Testis (tissue), 3 donors: ENCODE measurements around the gene RBM17. TPM values are rescaled to one million over a fixed set of nuclear protein-coding genes. Genes with fewer than 3 reads are reported as not detected.

Experiments used
- DNase-seq: peaks from one replicate; pipeline ENCODE4 v3.0.0-alpha.2; 2019
- H3K27ac ChIP-seq, 2 donors: fragments of 200-600 bp; sonication (generic); one replicate each; pipeline ENCODE4 v1.5.1; 2019
- H3K27me3 ChIP-seq: fragments of 200-600 bp; sonication (generic); one replicate; pipeline ENCODE4 v1.5.1; 2019
- H3K36me3 ChIP-seq: fragments of 200-600 bp; sonication (generic); one replicate; pipeline ENCODE4 v1.5.1; 2017; ENCODE audit warnings: low read depth; ENCODE audit errors: missing control alignments
- H3K4me1 ChIP-seq: fragments of 200-600 bp; sonication (generic); one replicate; pipeline ENCODE4 v1.5.1; 2019
- H3K4me3 ChIP-seq, 2 donors: fragments of 200-600 bp; sonication (generic); one replicate each; pipeline ENCODE4 v1.5.1; 2017 to 2019
- H3K9me3 ChIP-seq: fragments of 200-600 bp; sonication (generic); one replicate; pipeline ENCODE4 v1.5.1; 2017
- CTCF ChIP-seq, 3 experiments: fragments of 450-650 bp in 2 of 3; fragments of 200-600 bp in 1 of 3; sonication (generic) in 1 of 3; IDR thresholded peaks; one replicate each; pipeline ENCODE4 v1.5.1; 2016 to 2019; ENCODE audit warnings: antibody characterized with exemption in 3 of 3, mild to moderate bottlenecking in 2 of 3, moderate library complexity in 1 of 3
- POLR2A ChIP-seq: fragments of 450-650 bp; IDR thresholded peaks from one replicate; pipeline ENCODE4 v1.6.1; 2017; ENCODE audit warnings: antibody characterized with exemption, mild to moderate bottlenecking, moderate library complexity
- WGBS, 2 donors: methylation state at CpG; one replicate each; pipeline ENCODE4 v1.1.5; 2018; 5-methylcytosine and 5-hydroxymethylcytosine counted together
- intact Hi-C: fragments of 100-400 bp; cut with DNase I; formaldehyde crosslinking; loops from one replicate; pipeline ENCODE4 v1.15.1; 2023; ENCODE audit warnings: low total_unique reads
- polyA plus RNA-seq: library from polyadenylated mRNA; stranded (reverse); fragments of 350-450 nt; fragmentation: Illumina TruSeq; extraction: RNeasy Lipid Tissue Mini Kit (QIAGEN cat#74804); gene quantifications from one replicate; pipeline ENCODE4 v1.2.3, GENCODE V29; 2014; ENCODE audit warnings: low read depth, low replicate concordance; ENCODE audit not compliant: insufficient read depth
- total RNA-seq, 2 donors: library from RNA; depleted of rRNA; stranded (reverse); fragments of >200 nt; gene quantifications; one replicate each; pipeline ENCODE4 v1.2.3, GENCODE V29; 2016

RBM17 gene
- total and polyA plus RNA-seq, 3 donors from 2014 or later = 114 to 145 (median 121) TPM

GRCh38 chr10:6047847-6048246 lies 41.0 kb upstream of the RBM17 start:
- no peaks in the 10 kb centered on the region for H3K36me3 ChIP-seq
- H3K4me1 ChIP-seq = no peaks in the 10 kb centered on the region
- intact Hi-C loops = no loop called here
- H3K4me3 ChIP-seq = no peak overlapping the region
- no peaks in the 10 kb centered on the region for H3K9me3 ChIP-seq
- no peak for DNase-seq
- TF ChIP-seq CTCF (IDR thresholded peaks at IDR 0.05) (no peak), POLR2A (no peak)
- 91 to 93% methylated on average over 7 of the region's 7 CpGs for WGBS, 2 donors
- H3K27ac ChIP-seq = no peak overlapping the region
- no peaks in the 10 kb centered on the region for H3K27me3 ChIP-seq

DNA sequence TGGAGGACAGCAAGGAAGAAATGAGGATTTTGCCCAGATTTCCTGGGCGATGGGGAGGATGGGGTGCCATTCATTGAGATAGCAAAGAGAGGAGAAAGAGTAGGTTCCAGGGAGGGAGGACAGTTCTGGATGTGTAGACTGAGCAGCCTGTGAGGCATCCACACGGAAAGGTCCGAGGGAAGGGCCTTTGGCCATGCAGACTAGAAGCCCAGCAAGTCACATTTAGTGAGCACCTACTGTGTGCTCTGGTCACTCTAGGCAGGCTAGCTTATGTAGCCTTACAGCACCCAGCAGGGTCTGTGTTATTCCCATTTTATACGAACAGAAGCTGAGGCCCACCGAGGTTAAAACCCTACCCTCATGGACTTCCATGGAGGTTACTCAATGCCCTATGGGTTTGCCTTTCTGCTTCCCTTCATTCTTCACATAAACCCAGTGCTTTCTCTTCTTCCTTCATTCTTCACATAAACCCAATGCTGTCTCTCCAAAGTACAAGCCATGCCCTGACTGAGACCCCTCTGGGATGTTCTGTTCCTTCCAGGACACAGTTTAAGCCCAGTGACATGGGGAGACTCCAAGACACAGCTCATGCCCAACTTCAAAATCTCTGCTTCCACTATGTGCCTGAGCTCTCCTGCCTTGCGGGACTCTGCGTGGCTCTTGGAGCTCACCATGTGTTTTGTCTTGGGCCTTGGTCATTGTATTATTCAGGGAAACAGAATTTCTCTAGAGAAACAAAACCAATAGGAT lies 40.4 kb upstream of the RBM17 start:
- 94 to 97% methylated on average over 7 of the region's 7 CpGs for WGBS, 2 donors
- intact Hi-C loops = no loop called here

GRCh38 chr10:6049031-6049400 lies 39.8 kb upstream of the RBM17 start:
- Histone ChIP-seq H3K27me3 (no peaks in the 10 kb centered on the region), H3K4me1 (no peaks in the 10 kb centered on the region), H3K36me3 (no peaks in the 10 kb centered on the region), H3K27ac (no peak overlapping the region), H3K4me3 (no peak overlapping the region), H3K9me3 (no peaks in the 10 kb centered on the region)
- intact Hi-C loops = no loop called here
- no peak for DNase-seq
- 95 to 100% methylated on average over 2 of the region's 2 CpGs for WGBS, 2 donors
- no peak for TF ChIP-seq POLR2A
- TF ChIP-seq CTCF (IDR thresholded peaks at IDR 0.05) = no peak

More for the DNA sequence above, 40.4 kb upstream of the RBM17 start:
- Histone ChIP-seq H3K9me3 (no peaks in the 10 kb centered on the region), H3K27me3 (no peaks in the 10 kb centered on the region), H3K36me3 (no peaks in the 10 kb centered on the region), H3K4me3 (no peak overlapping the region), H3K27ac (no peak overlapping the region), H3K4me1 (no peaks in the 10 kb centered on the region)
- TF ChIP-seq CTCF (IDR thresholded peaks at IDR 0.05) (no peak), POLR2A (no peak)
- no peak for DNase-seq

- no peaks in the 10 kb centered on the region for H3K36me3 ChIP-seq
- no peaks in the 10 kb centered on the region for H3K4me1 ChIP-seq
- TF ChIP-seq CTCF (IDR thresholded peaks at IDR 0.05) (peak in 1 of 3 experiments; percentile 17), POLR2A (no peak)
- peak overlapping the region in 1 of 2 donors; percentile 23 for H3K27ac ChIP-seq
- H3K27me3 ChIP-seq = no peaks in the 10 kb centered on the region
- intact Hi-C loops = no loop called here
- H3K4me3 ChIP-seq = peak overlapping the region; percentile 14 to 23
- H3K9me3 ChIP-seq = no peaks in the 10 kb centered on the region
- WGBS, 2 donors = 47 to 50% methylated on average over 16 to 18 of the region's 18 CpGs
- DNase-seq = peak; percentile 57
Observed at GRCh38 chr10:6050801-6051445, 37.9 kb upstream of the RBM17 start.
